WTC11 (cell line): ENCODE results near the gene NACA. TPM values are rescaled to one million over a fixed set of nuclear protein-coding genes. Genes with fewer than 3 reads are reported as not detected.

ENCODE experiments used
- ATAC-seq: fragments of 200-7000 bp; cut with Tn5 transposase; 2 replicates; pipeline ENCODE4 v1.10.0; 2021; ENCODE audit warnings: mild to moderate bottlenecking, moderate library complexity
- CTCF ChIA-PET: fragments of 300-600 bp; sonication (Branson Sonifier 250); formaldehyde crosslinking; loops from one replicate; lab custom pipeline; 2021; ENCODE audit warnings: antibody characterized with exemption; lab: Charles Lee
- POLR2A ChIA-PET: fragments of 350-600 bp; sonication (Branson Sonifier 250); formaldehyde crosslinking; loops from one replicate; lab custom pipeline; 2021; ENCODE audit warnings: antibody characterized with exemption; lab: Charles Lee
- DNase-seq: peaks from one replicate; pipeline ENCODE4 v3.0.0; 2021; ENCODE audit warnings: low spot score
- H3K27ac Mint-ChIP-seq: 2 replicates; pipeline ENCODE4 v1.8.0; 2021; ENCODE audit warnings: mixed read lengths
- H3K27me3 Mint-ChIP-seq: 2 replicates; pipeline ENCODE4 v1.8.0; 2021; ENCODE audit warnings: low read depth, mild to moderate bottlenecking, moderate library complexity, mixed read lengths
- H3K36me3 Mint-ChIP-seq: 2 replicates; pipeline ENCODE4 v1.8.0; 2021; ENCODE audit warnings: mixed read lengths
- H3K4me1 Mint-ChIP-seq: 2 replicates; pipeline ENCODE4 v1.8.0; 2022; ENCODE audit warnings: mixed read lengths
- H3K4me3 Mint-ChIP-seq: 2 replicates; pipeline ENCODE4 v1.8.0; 2021; ENCODE audit warnings: mild to moderate bottlenecking, moderate library complexity, mixed read lengths
- H3K9me3 Mint-ChIP-seq: 2 replicates; pipeline ENCODE4 v1.8.0; 2021; ENCODE audit warnings: mixed read lengths
- NFE2L1 ChIP-seq: sonication (generic); formaldehyde crosslinking; IDR thresholded peaks from 2 replicates; pipeline ENCODE4 v1.8.1; 2023; ENCODE audit warnings: missing genetic modification reagents
- NFYB ChIP-seq: sonication (generic); formaldehyde crosslinking; conservative IDR thresholded peaks from 2 replicates; pipeline ENCODE4 v1.8.0; 2022; ENCODE audit warnings: low read depth, missing genetic modification reagents
- NR3C1 ChIP-seq: sonication (generic); formaldehyde crosslinking; conservative IDR thresholded peaks from 2 replicates; pipeline ENCODE4 v1.8.1; 2023; ENCODE audit warnings: low read depth, mild to moderate bottlenecking, missing genetic modification reagents
- ZNF263 ChIP-seq: sonication (generic); formaldehyde crosslinking; IDR thresholded peaks from 2 replicates; pipeline ENCODE4 v1.8.1; 2022; ENCODE audit warnings: low read depth, mild to moderate bottlenecking, moderate library complexity, missing genetic modification reagents
- total RNA-seq: library from RNA; stranded (reverse); gene quantifications from 3 replicates; pipeline ENCODE4 v1.2.3, GENCODE V29; 2021
- TF ChIP-seq, protein P1 (sequence below): sonication (generic); formaldehyde crosslinking; IDR thresholded peaks from 2 replicates; pipeline ENCODE4 v1.8.0; 2023; ENCODE audit warnings: missing genetic modification reagents
- TF ChIP-seq, protein P2 (sequence below): fragments of 250-450 bp; sonication (Bioruptor Pico); conservative IDR thresholded peaks from 2 replicates; pipeline ENCODE4 v1.9.0; 2021; ENCODE audit warnings: mild to moderate bottlenecking
- TF ChIP-seq, protein P3 (sequence below): sonication (generic); formaldehyde crosslinking; IDR thresholded peaks from 2 replicates; pipeline ENCODE4 v1.8.1; 2023; ENCODE audit warnings: mild to moderate bottlenecking, missing genetic modification reagents
- TF ChIP-seq, protein P4 (sequence below): fragments of 250-450 bp; sonication (Bioruptor Pico); IDR thresholded peaks from 2 replicates; pipeline ENCODE4 v1.9.0; 2021; ENCODE audit warnings: mild to moderate bottlenecking
- TF ChIP-seq, protein P5 (sequence below): sonication (generic); formaldehyde crosslinking; IDR thresholded peaks from 2 replicates; pipeline ENCODE4 v1.8.1; 2022; ENCODE audit warnings: mild to moderate bottlenecking, missing genetic modification reagents, moderate library complexity, borderline replicate concordance
- TF ChIP-seq, protein P6 (sequence below): fragments of 250-450 bp; sonication (Bioruptor Pico); IDR thresholded peaks from 2 replicates; pipeline ENCODE4 v1.9.0; 2021; ENCODE audit warnings: mild to moderate bottlenecking, borderline replicate concordance
- TF ChIP-seq, protein P7 (sequence below): sonication (generic); formaldehyde crosslinking; IDR thresholded peaks from 2 replicates; pipeline ENCODE4 v1.8.1; 2023; ENCODE audit warnings: mild to moderate bottlenecking, missing genetic modification reagents

The NACA gene
- total RNA-seq, 1 experiment from 2014 or later: 987 TPM

DNA sequence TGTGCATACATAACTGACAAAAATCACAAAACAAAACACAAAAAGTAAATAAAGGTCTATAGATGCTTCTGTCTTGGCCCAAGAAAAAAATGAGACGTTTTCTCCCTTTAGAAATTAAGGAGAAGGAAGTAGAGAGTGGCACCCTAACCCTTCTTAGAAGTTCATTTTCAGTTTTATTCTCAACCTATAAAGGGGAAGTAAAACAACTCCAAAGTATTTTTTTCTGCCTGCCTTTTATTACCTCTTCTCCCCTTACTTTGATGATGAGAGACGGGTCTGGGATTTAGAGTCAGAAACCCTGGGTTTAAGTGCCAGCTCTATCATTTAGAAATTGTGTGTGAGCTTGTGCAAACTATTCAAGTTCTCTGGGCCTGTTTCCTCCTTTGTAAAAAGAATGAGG, 24.3 kb upstream of the NACA start:
- peaks cover 17% of the 10 kb centered on the region for H3K4me1 Mint-ChIP-seq
- ChIA-PET POLR2A (no interaction called here), CTCF (no interaction called here)
- H3K9me3 Mint-ChIP-seq: no peaks in the 10 kb centered on the region
- DNase-seq (no peak), ATAC-seq (no peak)
- peaks cover 2% of the 10 kb centered on the region; the same call in 1 of the 2 replicates for H3K27me3 Mint-ChIP-seq
- peaks cover 55% of the 10 kb centered on the region for H3K36me3 Mint-ChIP-seq
- no peak overlapping the region for H3K27ac Mint-ChIP-seq
- no peak overlapping the region for H3K4me3 Mint-ChIP-seq
- TF ChIP-seq, protein P1, sequence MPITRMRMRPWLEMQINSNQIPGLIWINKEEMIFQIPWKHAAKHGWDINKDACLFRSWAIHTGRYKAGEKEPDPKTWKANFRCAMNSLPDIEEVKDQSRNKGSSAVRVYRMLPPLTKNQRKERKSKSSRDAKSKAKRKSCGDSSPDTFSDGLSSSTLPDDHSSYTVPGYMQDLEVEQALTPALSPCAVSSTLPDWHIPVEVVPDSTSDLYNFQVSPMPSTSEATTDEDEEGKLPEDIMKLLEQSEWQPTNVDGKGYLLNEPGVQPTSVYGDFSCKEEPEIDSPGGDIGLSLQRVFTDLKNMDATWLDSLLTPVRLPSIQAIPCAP (CRISPR knock-in tag): no peak
- TF ChIP-seq, protein P2, sequence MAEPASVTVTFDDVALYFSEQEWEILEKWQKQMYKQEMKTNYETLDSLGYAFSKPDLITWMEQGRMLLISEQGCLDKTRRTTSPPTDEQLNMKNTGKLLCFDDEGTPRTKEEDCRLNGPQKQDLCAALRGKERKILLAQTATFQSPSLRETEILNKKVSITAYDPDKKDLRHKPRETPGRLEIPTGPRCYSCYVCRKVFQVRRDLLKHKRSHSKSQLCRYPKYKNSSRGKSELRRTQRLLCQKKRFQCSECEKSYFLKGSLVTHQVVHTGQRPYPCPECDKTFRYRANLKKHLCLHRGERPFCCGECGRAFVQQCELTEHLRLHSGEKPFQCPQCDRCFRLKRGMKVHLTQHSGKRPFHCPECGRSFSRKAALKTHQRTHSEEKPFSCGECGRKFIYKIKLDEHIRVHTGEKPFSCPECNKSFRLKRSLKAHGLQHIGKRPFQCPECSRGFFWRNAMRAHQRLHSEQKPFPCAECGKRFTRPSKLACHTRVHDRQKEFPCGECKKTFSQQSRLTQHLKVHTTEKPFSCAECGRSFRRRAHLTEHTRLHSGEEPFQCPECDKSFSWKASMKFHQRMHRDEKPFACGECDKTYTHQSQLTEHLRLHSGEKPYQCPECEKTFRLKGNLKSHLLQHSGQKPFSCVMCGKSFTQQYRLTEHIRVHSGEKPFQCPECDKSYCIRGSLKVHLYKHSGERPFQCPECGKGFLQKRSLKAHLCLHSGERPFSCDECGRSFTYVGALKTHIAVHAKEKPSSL: no peak
- TF ChIP-seq, protein P3, sequence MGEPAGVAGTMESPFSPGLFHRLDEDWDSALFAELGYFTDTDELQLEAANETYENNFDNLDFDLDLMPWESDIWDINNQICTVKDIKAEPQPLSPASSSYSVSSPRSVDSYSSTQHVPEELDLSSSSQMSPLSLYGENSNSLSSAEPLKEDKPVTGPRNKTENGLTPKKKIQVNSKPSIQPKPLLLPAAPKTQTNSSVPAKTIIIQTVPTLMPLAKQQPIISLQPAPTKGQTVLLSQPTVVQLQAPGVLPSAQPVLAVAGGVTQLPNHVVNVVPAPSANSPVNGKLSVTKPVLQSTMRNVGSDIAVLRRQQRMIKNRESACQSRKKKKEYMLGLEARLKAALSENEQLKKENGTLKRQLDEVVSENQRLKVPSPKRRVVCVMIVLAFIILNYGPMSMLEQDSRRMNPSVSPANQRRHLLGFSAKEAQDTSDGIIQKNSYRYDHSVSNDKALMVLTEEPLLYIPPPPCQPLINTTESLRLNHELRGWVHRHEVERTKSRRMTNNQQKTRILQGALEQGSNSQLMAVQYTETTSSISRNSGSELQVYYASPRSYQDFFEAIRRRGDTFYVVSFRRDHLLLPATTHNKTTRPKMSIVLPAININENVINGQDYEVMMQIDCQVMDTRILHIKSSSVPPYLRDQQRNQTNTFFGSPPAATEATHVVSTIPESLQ (CRISPR knock-in tag): no peak
- TF ChIP-seq, protein P4, sequence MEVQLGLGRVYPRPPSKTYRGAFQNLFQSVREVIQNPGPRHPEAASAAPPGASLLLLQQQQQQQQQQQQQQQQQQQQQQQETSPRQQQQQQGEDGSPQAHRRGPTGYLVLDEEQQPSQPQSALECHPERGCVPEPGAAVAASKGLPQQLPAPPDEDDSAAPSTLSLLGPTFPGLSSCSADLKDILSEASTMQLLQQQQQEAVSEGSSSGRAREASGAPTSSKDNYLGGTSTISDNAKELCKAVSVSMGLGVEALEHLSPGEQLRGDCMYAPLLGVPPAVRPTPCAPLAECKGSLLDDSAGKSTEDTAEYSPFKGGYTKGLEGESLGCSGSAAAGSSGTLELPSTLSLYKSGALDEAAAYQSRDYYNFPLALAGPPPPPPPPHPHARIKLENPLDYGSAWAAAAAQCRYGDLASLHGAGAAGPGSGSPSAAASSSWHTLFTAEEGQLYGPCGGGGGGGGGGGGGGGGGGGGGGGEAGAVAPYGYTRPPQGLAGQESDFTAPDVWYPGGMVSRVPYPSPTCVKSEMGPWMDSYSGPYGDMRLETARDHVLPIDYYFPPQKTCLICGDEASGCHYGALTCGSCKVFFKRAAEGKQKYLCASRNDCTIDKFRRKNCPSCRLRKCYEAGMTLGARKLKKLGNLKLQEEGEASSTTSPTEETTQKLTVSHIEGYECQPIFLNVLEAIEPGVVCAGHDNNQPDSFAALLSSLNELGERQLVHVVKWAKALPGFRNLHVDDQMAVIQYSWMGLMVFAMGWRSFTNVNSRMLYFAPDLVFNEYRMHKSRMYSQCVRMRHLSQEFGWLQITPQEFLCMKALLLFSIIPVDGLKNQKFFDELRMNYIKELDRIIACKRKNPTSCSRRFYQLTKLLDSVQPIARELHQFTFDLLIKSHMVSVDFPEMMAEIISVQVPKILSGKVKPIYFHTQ (CRISPR knock-in tag): no peak

DNA sequence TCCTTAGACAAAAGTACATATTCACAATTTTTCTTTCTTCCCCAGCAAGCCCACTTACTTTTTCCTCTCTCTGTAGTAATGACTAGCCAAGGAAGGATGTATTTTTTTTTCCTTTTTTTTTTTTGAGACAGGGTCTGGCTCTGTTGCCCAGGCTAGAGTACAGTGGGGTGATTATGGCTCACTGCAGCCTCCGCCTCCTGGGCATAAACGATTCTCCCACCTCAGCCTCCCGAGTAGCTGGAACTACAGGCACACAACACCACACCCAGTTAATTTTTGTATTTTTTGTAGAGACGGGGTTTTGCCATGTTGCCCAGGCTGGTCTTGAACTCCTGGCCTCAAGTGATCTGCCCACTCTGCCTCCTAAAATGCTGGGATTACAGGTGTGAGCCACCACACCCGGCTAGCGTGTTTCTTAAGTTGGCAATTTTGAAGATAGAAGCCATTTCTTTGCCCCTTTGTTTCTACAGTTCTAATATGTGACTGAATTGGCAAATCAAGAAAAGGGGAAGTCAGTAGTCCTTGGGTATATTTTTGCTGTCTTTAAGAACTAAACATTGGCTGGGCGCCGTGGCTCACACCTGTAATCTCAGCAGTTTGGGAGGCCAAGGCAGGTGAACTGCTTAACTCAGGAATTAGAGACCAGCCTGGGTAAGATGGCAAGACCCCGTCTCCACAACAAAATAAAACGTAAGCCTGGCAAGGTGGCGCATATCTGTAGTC, 3.2 kb upstream of the NACA start:
- Mint-ChIP-seq H3K9me3 (no peaks in the 10 kb centered on the region), H3K4me3 (no peak overlapping the region), H3K27me3 (no peaks in the 10 kb centered on the region), H3K4me1 (peaks cover 16% of the 10 kb centered on the region), H3K36me3 (peaks cover 63% of the 10 kb centered on the region), H3K27ac (no peak overlapping the region)
- ChIA-PET CTCF (interaction anchor here (1.7 kb wide), 1 partner anchor 92 kb away, joined by 4 read pairs; no protein-coding TSS in a partner anchor), POLR2A (no interaction called here)
- no peak for DNase-seq
- no peak for ATAC-seq
- TF ChIP-seq NR3C1 (CRISPR knock-in tag) (no peak), NFYB (CRISPR knock-in tag) (no peak), ZNF263 (CRISPR knock-in tag) (no peak), NFE2L1 (CRISPR knock-in tag) (no peak)
- TF ChIP-seq, protein P4 (CRISPR knock-in tag): no peak
- TF ChIP-seq, protein P5, sequence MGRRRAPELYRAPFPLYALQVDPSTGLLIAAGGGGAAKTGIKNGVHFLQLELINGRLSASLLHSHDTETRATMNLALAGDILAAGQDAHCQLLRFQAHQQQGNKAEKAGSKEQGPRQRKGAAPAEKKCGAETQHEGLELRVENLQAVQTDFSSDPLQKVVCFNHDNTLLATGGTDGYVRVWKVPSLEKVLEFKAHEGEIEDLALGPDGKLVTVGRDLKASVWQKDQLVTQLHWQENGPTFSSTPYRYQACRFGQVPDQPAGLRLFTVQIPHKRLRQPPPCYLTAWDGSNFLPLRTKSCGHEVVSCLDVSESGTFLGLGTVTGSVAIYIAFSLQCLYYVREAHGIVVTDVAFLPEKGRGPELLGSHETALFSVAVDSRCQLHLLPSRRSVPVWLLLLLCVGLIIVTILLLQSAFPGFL (CRISPR knock-in tag): no peak
- TF ChIP-seq, protein P6, sequence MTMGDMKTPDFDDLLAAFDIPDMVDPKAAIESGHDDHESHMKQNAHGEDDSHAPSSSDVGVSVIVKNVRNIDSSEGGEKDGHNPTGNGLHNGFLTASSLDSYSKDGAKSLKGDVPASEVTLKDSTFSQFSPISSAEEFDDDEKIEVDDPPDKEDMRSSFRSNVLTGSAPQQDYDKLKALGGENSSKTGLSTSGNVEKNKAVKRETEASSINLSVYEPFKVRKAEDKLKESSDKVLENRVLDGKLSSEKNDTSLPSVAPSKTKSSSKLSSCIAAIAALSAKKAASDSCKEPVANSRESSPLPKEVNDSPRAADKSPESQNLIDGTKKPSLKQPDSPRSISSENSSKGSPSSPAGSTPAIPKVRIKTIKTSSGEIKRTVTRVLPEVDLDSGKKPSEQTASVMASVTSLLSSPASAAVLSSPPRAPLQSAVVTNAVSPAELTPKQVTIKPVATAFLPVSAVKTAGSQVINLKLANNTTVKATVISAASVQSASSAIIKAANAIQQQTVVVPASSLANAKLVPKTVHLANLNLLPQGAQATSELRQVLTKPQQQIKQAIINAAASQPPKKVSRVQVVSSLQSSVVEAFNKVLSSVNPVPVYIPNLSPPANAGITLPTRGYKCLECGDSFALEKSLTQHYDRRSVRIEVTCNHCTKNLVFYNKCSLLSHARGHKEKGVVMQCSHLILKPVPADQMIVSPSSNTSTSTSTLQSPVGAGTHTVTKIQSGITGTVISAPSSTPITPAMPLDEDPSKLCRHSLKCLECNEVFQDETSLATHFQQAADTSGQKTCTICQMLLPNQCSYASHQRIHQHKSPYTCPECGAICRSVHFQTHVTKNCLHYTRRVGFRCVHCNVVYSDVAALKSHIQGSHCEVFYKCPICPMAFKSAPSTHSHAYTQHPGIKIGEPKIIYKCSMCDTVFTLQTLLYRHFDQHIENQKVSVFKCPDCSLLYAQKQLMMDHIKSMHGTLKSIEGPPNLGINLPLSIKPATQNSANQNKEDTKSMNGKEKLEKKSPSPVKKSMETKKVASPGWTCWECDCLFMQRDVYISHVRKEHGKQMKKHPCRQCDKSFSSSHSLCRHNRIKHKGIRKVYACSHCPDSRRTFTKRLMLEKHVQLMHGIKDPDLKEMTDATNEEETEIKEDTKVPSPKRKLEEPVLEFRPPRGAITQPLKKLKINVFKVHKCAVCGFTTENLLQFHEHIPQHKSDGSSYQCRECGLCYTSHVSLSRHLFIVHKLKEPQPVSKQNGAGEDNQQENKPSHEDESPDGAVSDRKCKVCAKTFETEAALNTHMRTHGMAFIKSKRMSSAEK: no peak
- TF ChIP-seq, protein P2: no peak
- TF ChIP-seq, protein P7, sequence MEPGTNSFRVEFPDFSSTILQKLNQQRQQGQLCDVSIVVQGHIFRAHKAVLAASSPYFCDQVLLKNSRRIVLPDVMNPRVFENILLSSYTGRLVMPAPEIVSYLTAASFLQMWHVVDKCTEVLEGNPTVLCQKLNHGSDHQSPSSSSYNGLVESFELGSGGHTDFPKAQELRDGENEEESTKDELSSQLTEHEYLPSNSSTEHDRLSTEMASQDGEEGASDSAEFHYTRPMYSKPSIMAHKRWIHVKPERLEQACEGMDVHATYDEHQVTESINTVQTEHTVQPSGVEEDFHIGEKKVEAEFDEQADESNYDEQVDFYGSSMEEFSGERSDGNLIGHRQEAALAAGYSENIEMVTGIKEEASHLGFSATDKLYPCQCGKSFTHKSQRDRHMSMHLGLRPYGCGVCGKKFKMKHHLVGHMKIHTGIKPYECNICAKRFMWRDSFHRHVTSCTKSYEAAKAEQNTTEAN (CRISPR knock-in tag): no peak
